ENCODE results near the gene SMIM41.
A peak's percentile ranks its signal among the peaks of the same experiment; 100 is the strongest.

The SMIM41 gene

GRCh38 chr12:52063082-52063924 is 16.2 kb upstream of the SMIM41 start:
- no peak for DNase-seq (ENCODE audit: low read depth in 2 of 2)

DNA sequence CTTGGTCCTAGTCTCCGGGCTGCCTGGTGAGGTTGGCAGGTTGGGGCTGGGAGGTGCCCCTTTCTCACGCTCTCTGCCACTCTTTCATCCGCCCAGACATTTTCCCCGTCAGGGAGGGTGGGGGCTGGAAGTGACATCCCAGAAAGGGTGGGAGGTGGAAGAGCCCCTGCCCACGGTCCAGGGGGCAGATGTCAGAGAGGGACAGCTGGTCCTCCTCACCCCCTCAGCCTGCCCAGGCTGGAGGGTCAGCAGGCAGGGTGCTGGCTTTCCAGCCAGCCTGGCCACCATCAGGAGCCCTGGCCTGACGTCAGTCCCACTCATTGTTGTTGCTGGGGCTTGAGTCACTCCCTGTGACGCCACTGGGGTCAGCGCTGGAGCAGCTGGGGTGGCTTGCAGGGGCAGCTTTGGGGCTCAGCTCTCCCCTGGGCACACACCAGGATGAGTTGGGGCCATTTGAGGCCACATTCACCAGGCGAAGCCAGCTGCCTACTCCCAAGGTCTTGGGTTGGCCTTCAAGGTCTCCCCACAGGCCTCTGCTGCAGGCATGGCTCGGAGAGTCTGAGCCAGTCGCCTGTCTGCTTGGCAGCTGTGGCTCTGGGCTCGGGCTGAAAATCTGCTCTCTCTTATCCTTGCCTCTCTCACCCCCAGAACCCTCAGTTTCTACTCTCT is 15.4 kb upstream of the SMIM41 start:
- DNase-seq (ENCODE audit: low read depth in 2 of 2) = no peak

- DNase-seq (ENCODE audit: low read depth in 2 of 2) = no peak
Measured at GRCh38 chr12:52066346-52067080, 13.0 kb upstream of the SMIM41 start.

DNA sequence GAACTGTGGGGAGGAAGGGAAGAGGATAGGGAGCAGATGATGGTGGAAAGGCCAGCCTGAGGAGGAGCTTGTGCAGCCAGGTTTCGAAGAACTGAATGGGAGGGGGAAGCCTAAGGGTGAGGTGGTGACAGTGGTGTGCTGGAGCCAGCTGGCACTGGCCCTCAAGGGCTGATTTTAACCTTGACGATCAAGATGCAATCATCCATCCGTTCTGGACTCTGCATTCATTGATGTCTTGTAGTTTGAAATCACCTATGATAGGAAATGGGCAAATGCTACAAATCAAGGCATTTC is 12.5 kb upstream of the SMIM41 start:
- no peak for DNase-seq (ENCODE audit: low read depth in 2 of 2)

- DNase-seq (ENCODE audit: low read depth in 2 of 2) = peak in 1 of 2 donors; percentile 63
Measured at GRCh38 chr12:52069327-52070184, 9.9 kb upstream of the SMIM41 start, which contains the start of gene ATG101. ATG101 (plus strand) TSS chr12:52069978; CDS start chr12:52073651, 3,673 bp downstream.

GRCh38 chr12:52070185-52070925 is 9.1 kb upstream of the SMIM41 start:
- no peak for DNase-seq (ENCODE audit: low read depth in 2 of 2)

- no peak for DNase-seq (ENCODE audit: low read depth in 2 of 2)
Measured at GRCh38 chr12:52073531-52074381, 5.7 kb upstream of the SMIM41 start.

DNA sequence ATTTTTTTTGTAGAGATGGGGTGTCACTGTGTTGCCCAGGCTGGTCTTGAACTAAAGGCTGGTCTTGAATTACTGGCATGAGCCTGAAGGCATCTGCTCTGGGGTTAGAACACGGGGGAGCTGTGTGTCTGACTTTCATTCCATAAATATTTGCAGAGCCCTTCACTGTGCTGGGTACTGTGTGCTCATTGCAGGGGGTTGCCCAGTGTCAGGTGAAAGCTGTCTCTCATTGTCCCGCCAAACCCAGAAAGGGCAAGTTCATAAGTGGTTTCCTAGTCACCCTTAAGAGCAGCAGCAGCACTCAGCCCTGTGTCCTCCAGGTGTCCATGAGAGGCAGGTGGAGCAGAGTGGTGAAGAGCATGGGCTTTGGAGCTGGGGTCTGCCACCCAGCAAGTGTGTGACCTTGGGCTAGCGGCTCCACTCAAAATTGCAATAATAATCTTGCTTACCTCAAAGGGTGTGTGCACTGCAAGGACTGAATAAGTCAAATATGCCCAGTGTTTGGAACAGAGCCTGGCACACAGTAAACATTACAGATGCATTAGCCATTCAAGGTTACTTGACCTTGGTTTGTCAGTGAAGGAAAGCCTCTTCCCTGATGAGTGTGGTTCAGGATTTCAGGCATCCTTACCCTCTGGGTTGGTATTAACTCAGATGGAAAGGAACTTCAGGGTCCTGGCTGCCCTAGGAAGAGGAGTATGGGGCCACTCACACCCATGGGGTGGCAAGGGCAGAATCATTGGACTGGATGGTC is 4.4 kb upstream of the SMIM41 start:
- DNase-seq (ENCODE audit: low read depth in 2 of 2) = no peak

DNA sequence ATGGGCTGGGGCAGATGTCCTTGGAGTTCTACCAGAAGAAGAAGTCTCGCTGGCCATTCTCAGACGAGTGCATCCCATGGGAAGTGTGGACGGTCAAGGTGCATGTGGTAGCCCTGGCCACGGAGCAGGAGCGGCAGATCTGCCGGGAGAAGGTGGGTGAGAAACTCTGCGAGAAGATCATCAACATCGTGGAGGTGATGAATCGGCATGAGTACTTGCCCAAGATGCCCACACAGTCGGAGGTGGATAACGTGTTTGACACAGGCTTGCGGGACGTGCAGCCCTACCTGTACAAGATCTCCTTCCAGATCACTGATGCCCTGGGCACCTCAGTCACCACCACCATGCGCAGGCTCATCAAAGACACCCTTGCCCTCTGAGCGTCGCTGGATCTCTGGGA is 2.7 kb upstream of the SMIM41 start:
- DNase-seq (ENCODE audit: low read depth in 2 of 2) = no peak

DNA sequence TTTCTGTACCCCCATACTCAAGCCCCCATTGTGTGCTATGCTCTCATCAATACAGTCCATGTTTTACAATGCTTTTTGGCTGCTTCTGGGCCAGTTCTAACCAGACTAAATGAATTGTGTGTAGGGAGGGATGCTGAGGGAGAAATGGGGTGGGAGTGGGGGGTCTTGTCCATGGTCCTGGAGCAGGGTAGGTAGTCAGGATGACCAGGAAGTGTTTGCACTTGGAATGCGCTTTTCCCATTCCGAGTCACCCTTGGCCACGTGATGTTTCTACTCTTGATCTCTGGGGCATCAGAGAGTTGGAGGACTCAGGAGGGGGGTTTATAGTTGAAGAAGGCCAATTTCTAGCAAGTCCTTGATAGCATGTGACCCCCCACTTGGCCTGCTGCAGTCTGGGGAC is 1.2 kb upstream of the SMIM41 start:
- no peak for DNase-seq (ENCODE audit: low read depth in 2 of 2)

- DNase-seq (ENCODE audit: low read depth in 2 of 2) = no peak
Measured at GRCh38 chr12:52080403-52081251, 1.1 kb downstream of the SMIM41 start.

DNA sequence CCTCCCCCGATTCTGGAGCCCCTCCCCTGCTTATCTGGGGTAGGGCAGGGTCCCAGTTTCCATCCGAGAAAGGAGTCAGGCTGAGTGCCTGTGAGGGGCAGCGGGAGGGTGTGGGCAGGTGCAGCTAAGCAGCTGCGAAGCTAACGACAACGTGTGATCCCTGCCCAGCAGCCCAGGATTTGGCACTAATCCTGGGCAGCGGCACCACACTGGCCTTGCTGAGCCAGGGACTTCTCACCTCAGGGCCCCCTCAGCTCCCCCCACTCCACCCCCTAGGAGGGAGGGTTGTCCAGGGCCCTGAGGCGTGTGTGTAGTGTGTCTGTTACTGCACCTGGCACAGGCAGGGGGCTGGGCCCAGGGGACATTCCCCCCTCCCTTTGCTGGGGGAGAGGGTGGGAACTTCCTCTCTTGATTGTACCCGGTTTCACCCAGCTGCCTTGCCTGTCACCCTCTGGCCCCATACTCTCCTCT is 1.8 kb downstream of the SMIM41 start:
- no peak for DNase-seq (ENCODE audit: low read depth in 2 of 2)

DNA sequence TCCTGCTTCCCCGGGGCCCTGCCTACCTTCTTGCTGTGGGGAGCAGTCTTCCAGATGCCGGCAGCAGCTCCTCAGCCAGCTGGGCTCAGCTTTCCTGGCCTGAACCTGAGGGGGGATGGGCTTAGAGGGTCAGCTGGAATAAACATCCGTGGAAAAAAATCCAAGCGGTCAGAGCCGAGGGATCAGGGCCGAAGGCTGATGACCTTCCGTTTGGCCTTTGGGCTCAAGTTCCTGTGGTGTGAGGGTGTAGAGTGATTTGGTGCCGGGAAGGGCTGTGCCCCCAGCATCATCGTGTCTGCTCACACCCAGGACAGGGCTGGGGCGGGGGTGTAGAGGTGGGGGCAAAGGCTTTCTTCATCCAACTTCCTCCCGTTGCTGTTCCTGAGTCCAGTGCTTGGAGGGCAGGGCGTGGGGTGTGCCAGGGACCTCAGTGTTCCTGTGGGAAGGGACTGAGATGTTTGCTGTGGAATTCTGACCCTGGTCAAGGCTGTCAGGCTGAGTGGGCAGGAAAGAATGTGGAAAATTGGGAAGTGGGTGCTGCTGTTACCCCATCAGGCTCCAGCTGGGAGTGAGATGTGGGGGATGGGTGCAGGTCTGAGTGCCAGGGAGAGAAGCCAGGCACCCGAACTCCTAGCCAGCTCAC is 2.6 kb downstream of the SMIM41 start:
- no peak for DNase-seq (ENCODE audit: low read depth in 2 of 2)

DNA sequence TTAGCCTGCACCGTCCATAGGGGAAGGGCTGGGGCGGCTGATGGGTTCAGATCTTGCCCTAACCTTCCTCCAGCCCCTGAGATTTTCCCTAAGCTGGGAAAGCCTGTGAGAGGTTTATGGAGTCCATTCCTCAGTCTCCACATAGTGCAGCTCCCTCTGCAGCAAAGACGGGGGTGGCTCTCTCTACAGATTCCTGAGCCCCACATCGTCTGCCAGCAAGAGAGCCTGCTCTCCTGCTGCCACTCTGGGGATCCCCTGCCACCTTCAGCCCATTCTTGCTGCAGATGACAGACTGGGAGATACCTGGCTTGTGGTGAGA is 3.1 kb downstream of the SMIM41 start:
- DNase-seq (ENCODE audit: low read depth in 2 of 2) = no peak

- peak; percentile 29 to 53 for DNase-seq (ENCODE audit: low read depth in 2 of 2)
Measured at GRCh38 chr12:52082988-52083637, 3.6 kb downstream of the SMIM41 start.

GRCh38 chr12:52083638-52083996 is 4.1 kb downstream of the SMIM41 start:
- DNase-seq (ENCODE audit: low read depth in 2 of 2) = no peak

DNA sequence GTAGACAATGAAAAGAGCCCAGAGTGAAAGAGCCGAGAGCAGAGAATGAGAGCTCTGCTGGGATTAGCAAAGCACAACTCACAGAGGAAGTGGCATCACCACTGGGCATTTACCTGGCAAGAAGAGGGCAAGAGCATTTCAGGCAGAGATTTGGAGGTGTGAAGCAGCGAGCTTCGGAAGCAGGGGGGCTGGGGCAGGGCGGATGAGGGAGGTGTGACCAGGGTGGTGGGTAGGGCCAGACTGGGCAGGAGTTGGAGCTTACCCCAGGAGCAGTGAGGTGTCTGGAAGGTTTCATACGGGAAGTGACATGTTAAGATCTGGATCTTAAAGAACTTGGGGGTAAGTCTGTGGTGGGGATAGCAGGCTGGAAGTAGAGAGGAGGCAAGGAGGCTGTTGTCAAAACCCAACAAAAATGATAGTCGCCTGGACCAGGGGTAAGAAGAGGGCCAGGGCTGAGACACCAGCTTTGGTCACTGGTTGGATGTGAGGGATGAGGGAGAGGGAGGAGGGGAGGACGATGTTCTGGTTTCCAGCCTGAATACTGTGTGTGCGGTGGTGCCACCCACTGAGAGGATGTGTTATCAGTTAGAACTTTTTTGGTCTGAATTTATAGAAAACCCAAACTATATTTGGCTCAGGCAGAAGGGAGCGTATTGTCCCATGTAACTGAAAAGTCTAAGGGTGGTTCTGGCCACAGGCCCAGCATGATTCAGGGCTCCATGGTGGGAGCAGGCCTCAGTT is 5.2 kb downstream of the SMIM41 start:
- no peak for DNase-seq (ENCODE audit: low read depth in 2 of 2)
